CD4-positive, alpha-beta T cell treated with Interferon gamma for 1 hour (primary cell): ENCODE results near the gene LAMTOR2.
"Not testable (repeated sequence)": the region's sequence is repeated elsewhere in the genome, so short reads cannot be mapped to it uniquely, and the experiment has no call there.

ENCODE experiments used
- DNase-seq: peaks from one replicate; pipeline ENCODE4 v3.0.0-alpha.2; 2020

LAMTOR2 gene

GRCh38 chr1:156052862-156053767 lies 1.5 kb upstream of the LAMTOR2 start:
- peak; percentile 69 for DNase-seq

- DNase-seq, result peak; percentile 86
These were observed 648 bp upstream of the LAMTOR2 start, which contains the start of gene UBQLN4 for GRCh38 chr1:156053768-156054499. TSS of gene UBQLN4 (minus strand) at chr1:156053798. CDS start at chr1:156053701, 97 bp downstream.

DNA sequence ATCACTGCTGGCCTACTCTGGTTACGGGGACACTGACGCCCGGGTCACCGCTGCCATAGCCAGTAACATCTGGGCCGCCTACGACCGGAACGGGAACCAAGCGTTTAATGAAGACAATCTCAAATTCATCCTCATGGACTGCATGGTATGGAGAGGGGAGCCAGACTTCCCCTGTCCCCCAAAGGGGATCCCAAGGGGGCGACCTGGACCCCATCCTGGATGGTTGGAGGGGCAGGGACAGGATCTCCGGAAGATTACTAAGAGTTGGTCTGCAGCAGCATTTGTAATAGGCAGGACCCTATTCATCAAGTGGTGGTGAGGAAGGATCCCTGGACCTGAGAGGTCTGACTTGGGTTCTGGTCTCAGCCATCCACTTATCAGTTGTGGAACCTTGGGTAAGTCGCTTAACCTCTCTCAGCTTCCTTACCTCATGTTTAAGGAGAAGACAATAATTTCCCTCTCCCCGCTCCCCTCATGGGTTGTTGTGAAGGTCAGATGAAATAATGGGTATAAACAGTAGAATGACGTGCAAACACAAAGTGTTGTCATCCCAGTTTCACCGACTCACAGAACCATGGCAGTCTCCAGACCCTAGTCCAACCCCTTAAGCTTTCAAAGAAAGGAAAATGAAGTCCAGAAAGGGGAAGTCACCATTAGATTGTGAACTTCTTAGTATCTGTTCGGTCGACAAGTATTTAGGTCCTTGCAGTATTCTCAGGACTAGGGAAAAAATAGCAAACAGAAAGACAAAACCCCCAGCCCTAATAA lies 883 bp downstream of the LAMTOR2 start:
- no peak for DNase-seq

GRCh38 chr1:156056326-156056849 lies 1.8 kb downstream of the LAMTOR2 start:
- no peak for DNase-seq

DNA sequence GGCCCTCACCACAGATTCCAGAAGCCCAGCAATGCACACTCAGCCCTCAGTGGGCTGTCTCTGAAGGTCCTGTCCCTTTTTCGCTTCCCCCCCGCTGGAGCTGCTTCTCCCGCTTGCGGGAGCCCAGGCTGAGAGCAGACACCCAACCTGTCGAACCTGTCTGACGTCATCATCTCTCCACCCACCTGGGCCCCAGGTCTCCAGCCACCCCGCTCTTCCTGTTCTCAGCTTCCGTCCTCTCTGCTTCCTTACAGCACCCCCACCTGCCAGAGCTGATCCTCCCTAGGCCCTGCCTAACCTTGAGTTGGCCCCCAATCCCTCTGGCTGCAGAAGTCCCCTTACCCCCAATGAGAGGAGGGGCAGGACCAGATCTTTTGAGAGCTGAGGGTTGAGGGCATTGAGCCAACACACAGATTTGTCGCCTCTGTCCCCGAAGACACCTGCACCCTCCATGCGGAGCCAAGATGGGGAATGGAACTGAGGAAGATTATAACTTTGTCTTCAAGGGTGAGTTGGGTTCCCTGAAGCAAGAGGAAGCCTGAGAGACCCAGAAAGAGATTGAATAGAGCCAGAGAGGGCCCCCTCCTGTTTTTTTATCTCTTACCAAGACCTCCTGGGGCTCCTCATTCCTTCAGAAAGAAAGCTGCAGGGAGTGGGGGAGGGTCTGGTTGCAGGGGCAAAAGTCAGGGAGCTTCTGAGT lies 6.5 kb downstream of the LAMTOR2 start, which contains the start of gene RAB25:
TSS of gene RAB25 (plus strand) at position 224 of the 700 bp plus-strand sequence. CDS start at position 465, 241 bp downstream.
- no peak for DNase-seq

DNA sequence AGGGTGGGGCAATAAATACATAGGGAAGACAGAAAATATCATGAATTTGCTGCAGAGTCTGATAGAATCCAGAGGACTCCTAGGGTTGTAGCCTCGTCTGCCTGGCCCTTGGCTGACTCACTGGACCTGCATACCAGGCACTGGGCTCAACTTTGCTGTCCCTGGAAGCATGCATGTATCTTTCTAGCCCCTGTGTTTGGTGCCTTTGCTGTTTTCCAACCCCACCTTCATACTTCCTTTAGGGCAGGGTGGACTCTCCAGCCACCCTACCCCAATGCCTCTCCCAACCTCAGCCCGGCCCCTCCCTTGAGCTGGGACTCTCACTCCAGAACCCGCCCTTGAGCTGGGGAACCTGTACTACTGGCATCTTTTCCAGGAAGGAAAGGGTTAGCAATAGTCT lies 7.6 kb downstream of the LAMTOR2 start:
- no peak for DNase-seq

DNA sequence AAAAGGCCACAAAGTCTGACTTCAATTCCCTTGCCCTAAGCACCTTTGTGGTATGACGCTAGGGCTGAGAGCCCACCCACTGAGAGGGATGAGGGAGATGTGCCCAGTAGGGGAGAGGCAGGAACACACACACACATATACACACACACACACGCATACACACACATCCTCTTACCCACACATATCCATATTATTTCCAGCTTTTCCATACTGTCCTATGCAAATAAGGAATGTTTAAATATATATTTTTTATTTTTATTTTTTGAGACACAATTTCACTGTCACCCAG lies 9.4 kb downstream of the LAMTOR2 start:
- DNase-seq, result no peak

- no peak for DNase-seq
These were observed 10.0 kb downstream of the LAMTOR2 start for GRCh38 chr1:156064615-156065014.

- DNase-seq, result no peak
These were observed 10.6 kb downstream of the LAMTOR2 start for GRCh38 chr1:156065212-156065611.

DNA sequence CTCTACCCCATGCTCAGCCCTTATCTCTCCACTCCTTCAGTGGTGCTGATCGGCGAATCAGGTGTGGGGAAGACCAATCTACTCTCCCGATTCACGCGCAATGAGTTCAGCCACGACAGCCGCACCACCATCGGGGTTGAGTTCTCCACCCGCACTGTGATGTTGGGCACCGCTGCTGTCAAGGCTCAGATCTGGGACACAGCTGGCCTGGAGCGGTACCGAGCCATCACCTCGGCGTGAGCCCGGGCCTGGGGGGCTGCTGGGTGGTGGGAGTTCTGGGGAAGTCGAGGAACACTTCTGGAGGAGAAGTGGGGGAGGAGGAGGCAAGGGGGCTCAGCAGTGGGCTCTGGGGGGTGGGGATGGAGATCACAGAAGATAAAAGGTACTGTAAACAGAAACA lies 11.3 kb downstream of the LAMTOR2 start:
- no peak for DNase-seq

DNA sequence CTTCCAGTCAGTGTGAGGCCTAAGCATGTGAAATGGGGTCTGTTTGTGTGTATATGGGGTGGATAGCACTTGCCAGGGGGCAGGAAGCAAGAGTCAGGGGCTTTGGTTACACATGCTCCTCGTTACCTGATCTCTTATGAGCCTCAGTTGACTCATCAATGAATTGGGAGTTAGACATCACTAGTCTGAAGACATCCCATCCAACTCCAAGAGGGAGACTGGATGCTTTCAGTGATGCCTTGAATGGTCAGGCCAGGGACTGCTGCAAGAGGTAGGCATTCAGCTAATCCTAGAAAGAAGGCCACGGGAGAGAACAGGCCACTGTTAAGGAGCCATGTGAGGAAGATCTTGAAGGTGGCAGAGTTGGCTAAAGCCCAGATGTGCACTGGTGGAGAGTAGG lies 12.7 kb downstream of the LAMTOR2 start:
- DNase-seq, result no peak

DNA sequence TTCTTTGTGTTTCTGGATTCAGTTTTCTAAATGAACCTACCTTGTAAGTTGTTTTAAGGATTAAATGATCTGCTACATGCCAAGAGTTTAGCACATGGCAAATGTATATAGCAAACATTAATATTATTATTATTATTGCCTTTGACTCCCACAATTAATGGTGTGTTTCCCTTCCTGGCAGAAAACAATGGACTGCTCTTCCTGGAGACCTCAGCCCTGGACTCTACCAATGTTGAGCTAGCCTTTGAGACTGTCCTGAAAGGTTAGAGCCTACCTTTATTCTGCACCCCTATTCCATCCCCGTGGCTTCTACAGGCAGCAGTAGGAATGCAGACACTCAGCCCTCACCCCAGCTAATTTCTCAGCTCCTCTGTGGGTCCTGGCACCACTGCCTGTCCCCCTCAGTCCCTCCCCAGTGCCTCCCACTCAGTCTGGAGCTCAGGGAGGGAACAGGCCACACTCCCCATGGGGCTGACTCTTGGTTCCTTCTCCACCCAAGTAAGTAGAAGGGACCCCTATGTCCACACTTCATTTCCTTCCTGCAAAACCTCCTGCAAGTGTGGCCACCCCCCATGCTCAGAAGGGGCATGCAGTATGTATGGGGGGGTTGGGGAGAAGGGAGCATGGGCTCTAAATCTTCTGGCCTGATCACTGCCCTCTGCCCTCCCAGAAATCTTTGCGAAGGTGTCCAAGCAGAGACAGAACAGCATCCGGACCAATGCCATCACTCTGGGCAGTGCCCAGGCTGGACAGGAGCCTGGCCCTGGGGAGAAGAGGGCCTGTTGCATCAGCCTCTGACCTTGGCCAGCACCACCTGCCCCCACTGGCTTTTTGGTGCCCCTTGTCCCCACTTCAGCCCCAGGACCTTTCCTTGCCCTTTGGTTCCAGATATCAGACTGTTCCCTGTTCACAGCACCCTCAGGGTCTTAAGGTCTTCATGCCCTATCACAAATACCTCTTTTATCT lies 15.2 kb downstream of the LAMTOR2 start:
- no peak for DNase-seq

GRCh38 chr1:156070548-156070947 lies 16.0 kb downstream of the LAMTOR2 start:
- no peak for DNase-seq

GRCh38 chr1:156071332-156071816 lies 16.8 kb downstream of the LAMTOR2 start:
- DNase-seq, result not testable (repeated sequence)

DNA sequence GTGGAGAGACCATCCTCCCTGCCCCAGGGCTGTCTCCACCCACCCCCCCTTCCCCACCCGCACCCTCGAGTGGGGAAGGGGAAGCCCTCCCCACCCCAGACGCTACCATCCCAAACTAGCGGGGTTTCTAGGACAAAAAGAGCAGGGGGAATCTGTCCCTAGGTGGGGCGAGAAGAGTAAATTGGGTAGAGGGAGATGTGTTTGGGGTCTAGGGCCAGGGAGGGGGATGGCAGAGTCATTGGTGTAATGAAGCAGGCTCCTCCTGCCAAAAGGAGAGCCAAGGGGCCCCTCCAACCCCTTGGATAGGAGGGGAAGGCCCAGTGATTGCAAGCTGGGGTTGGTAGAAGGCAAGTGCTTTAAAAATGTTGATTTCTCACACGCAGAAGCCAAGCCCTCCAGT lies 17.7 kb downstream of the LAMTOR2 start:
- no peak for DNase-seq

DNA sequence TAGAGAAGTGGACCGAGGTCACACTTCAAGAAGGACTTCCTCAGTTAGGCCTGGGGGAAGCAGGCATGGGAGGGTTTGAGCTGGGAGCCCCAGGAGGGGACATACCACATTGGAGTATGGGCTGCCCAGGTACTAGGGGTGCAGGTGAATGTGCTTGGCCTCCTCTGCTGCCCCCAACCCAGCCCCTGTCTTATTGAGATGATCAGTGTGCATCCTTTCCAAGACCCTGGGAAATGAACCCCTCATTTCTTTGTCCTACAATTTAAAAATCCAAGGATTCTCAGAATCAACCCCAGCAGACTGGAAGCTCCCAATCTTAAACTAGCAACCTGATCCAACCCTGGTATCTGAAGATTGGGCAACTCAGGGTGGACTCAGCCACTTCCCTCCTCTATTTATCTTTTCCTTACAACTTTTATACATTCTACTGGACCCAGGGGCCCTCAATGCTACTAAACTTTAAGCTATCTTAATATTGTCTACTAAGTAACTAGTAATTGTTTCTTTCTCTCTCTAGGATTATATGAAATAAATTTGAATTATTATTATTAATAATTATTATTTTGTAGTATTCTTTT lies 18.6 kb downstream of the LAMTOR2 start:
- DNase-seq, result no peak

DNA sequence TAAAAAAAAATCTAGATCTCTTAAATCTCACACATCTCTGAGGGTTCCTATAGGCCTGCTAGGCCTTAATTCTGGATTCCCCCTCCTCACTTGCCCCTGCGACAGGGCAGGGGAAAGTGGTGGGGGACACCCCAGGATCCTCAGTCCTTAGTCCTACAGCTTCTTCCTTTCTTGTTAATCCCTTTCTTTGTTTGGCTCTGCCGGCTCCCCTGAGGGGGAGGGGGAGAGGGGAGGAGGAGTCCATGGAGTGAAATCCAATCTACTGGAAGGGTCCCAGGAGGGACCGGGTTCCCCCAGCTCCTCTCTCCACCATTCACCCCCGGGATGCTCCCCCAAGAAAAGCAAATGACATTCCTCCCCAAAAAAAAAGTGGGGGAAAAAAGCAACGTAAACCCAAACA lies 19.2 kb downstream of the LAMTOR2 start:
- no peak for DNase-seq

- DNase-seq, result no peak
These were observed 20.1 kb downstream of the LAMTOR2 start for GRCh38 chr1:156074661-156075060.

DNA sequence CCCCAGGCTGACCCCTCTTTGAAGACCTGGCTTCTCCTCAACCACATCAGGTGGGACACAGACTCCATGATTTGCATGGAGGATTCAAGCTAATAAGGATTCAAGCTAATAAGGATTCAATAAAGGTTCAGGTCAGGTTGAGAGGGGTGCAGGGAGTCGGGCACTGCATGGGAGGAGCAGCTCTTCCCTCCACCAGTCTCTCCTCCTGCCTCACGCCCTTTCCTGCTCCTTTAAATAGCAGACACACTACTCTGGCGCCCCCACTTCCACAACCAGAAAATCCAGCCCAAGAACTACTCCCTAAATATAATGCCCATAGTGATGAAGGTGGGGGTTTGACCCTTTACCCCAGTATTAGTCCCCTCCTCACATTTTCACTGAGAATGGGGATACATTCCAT lies 20.6 kb downstream of the LAMTOR2 start:
- no peak for DNase-seq

DNA sequence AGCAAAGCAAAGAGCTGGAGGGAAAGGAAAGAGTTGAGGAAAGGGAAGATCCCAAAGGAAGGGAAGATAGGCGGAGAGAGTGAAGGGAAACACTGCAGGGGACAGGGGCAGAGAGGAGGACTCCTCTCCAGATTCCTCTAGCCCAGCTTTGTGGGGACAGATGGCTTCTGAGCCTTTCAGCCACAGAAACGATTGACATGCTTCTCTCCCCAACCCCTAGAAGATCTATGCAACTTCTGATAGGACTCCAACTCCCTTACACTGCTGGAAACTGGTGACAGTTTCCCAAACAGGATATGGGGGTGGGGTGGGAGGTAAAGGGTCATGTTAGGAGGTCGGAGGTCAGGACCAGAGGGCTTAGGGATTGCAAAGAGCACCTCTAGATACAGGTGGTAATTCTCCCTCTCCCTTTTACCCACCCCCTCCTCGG lies 21.2 kb downstream of the LAMTOR2 start:
- DNase-seq, result no peak
